GM19025 (cell line): Measurements from ENCODE around the gene IGFL4.
A peak's percentile ranks its signal among the peaks of the same experiment; 100 is the strongest.

Experiments
- ATAC-seq: cut with Tn5 transposase; IDR thresholded peaks from one replicate; pipeline ENCODE4 v1.9.1; 2021; ENCODE audit warnings: mild to moderate bottlenecking, low read depth, moderate library complexity; ENCODE audit not compliant: unreplicated experiment

Gene IGFL4

DNA sequence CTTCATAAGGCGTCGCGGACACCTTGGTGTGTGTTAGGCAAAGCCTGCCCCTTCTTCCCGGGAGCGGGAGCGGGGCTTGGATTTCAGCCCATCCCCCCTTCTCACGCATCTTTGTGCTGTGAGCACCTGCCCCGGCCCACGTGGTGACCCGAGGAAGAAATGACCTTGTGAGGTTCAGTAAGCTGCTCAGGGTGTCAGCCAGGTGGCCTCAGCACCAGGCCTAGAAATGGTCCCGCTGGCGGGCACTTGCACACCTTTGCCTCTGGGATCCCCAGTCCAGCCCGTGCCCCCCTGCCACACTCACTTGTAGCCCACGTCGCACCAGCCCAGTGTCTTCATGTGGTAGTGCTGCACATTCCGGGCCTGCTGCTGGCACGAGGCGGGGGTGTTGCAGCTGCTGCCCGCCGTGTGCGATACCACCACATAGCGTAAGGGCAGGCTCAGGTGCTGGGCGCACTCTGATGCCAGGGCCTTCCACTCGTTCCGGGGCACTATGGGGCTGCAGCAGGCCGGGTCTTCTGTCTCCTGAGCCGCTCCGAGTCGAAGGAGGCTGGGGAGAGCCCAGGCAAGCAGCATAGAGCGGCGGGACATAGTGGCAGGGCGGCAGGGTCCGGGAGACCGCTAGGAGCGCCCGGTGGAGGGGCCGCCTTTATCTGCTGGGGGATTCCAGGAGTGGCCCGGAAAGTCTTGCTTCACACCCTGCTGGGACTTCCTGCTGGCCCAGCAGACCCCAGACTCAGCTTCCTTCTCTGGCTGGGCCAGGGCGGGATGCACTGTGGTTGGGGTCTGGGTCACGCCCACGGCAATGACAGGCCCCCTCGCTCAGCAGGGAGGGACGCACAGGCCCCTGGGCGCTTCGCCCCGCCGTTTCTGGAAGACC is 18.1 kb downstream of the IGFL4 start, which contains the start of gene PGLYRP1:
PGLYRP1 (minus strand) TSS at position 623 of the 880 bp plus-strand sequence; CDS start at position 591, 32 bp downstream.
- ATAC-seq, result no peak

DNA sequence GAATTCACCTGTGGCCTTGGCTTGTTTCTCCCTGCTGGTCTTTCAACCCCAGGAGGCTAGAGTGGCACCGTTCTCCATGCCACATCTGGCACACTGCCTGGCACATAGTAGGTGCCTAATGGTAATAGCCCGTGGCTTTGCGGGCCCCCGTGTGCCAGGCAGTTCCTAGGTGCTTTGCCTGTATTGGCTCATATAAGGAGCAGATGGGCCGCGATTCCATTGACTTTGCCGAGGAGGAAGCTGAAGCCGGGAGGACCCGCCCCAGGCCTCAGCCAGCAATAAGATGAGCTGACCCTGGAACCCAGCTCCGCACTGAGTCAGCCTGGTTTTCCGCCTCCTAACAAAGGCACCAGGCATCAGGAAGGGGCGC is 18.8 kb downstream of the IGFL4 start:
- ATAC-seq, result no peak

DNA sequence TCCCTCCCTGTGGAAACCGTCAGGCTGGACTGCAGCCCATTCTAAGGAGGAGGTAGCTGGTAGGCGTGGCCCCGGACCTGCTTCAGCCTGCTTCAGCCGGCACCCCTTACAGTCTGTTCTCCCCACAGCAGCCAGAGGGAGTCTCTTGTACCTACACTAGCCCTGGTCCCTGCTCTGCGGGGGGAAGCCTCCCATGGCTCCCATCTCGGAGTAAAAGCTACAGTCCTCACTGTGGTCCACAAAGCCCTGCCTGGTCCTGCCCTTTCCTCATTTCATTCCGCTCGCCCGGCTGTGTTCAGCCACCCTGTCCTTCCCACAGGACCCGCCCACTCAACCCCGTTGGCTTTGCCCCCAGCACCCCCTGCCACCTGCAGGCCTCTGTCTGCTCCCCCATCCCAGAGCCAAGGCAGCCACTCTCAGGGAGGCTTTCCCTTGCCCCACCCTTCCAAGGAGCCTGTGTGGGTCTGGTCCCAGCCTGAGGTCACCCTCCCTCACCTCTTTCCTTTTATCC is 19.2 kb downstream of the IGFL4 start:
- no peak for ATAC-seq

DNA sequence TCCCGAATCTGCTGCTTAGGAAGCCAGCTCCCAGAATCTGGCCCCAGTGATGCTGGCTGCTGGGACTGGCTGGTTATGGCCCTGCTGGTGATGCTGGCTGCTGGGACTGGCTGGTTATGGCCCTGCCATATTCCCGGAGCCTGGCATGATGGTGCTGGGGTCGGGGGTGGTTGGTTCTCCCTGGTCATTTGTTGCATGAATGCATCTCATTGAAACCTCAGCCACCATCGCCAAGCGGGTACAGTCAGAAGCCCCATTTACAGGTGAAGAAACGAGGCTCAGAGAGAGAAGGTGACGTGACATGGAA is 20.0 kb downstream of the IGFL4 start:
- no peak for ATAC-seq

DNA sequence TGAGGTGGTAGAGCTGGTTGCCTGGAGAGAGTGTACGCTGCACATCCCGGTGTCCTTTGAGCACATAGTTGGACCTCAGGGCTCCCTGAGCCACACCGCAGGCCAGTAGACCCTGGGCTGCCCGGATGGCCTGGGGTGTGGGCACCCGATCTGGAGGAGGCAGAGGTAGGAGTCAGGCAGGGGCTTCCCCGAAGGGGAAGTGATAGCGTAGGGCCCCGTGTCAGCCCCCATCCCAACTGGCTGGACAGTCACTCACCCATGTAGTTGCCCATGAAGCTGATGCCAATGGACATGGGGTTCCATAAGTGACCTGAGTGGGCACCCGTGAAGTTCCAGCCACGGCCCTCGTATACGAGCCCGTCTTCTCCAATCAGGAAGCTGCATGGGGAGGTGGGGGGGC is 21.5 kb downstream of the IGFL4 start:
- ATAC-seq, result no peak

DNA sequence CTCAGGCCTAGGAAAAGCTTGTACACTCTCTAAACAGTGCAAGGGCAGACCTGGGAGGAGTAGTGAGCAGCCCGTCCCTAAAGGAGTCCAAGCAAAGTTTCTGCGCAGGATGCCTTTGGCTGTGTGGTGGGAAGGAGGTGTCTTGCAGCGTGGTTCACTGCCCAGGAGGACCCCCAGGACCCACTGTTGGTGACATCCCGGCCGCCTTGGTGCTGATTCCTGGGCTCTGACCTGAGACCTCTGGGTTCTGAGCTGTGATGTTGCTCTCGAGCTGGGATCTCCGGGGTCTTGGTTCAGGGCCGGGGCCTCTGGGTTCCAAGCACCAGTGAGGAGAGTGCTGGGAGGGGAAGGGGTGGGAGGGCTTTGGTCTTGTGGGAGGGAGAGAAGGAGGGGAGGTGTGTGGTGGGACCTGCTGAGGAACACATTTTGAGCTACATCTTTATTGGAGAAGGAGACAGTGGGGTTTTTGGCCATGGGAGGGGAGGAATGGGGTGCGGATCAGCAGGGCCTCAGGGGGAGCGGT is 22.0 kb downstream of the IGFL4 start:
- no peak for ATAC-seq

DNA sequence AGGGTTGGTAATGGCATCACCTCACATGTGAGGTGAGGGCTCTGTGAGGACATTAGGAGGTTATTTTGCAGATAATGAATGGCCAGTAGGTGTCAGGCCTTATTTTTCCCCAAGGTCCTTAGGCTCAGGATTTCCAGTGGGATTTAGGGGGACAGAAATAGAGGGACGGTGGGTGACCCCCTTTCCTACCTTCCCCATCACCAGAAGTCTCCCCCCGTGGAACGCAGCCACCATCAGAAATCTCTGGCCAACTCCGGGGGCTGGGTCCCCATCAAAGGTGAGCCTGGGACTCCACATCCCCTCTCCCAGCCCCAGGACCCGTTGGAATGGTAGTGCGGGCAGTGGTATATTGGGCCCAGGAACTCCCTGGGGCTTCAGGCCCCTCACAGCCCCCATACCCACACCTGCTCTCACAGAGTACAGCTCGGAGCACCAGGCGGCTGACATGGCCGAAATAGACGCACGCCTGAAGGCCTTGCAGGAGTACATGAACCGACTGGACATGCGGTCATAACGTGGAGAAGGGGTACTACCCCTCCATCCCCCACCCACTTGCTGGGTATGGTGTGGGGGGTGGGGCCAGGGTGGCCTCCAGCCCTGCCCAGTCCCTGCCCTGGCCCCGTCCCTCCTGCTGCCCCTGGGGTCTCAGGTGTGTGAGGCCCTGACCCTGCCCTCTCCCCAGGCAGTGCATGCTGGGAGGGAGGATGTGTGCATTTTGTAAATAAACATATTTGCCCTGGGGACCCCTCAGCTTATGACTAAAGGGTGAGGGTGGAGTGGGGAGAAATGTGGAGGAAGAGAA is 22.7 kb downstream of the IGFL4 start:
- no peak for ATAC-seq

DNA sequence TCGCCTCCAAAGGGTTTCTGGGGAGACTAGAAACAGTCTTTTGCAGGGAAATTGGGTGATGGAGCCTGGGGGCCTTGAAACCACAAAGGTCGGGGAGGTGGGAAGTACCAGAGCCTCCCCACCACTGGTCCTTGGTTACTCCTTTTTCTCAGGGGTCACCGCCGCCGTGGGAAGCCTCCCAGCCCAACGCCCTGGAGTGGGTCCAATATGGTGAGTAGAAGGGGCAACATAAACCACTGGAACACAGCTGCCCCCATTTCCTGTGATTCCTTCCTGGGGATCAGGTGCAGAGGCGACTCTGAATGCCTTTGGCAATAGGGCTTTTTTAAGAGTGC is 23.7 kb downstream of the IGFL4 start:
- no peak for ATAC-seq

DNA sequence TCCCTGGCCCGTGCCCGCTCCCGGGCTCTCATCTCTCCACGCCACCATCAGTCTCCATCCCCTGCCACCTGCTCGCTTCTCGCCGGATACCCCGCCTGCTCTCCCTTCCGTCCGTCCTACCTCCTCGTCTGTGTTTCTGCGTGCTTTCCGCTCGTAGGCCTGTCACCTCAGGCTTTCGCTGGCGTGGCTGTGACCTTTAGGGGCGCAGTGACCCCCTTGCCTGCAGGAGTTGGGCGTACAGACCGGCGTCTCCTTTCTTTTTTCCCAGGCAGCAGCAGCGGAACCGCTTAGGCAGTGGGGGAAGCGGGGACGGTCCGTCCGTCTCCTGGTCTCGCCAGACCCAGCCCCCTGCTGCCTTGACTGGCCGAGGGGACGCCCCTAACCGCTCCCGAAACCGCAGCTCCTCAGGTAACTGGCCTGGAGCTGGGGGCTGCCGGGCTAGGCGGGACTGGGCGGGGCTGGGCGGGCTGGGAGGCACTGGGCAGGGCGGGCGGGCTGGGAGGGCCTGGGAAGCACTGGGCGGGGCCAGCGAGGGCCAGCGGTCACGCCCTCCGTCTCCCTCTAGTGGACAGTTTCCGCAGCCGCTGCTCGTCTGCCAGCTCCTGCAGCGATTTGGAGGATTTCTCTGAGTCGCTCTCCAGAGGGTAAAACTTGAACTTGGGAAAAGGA is 24.2 kb downstream of the IGFL4 start:
- ATAC-seq, result peak; percentile 56

DNA sequence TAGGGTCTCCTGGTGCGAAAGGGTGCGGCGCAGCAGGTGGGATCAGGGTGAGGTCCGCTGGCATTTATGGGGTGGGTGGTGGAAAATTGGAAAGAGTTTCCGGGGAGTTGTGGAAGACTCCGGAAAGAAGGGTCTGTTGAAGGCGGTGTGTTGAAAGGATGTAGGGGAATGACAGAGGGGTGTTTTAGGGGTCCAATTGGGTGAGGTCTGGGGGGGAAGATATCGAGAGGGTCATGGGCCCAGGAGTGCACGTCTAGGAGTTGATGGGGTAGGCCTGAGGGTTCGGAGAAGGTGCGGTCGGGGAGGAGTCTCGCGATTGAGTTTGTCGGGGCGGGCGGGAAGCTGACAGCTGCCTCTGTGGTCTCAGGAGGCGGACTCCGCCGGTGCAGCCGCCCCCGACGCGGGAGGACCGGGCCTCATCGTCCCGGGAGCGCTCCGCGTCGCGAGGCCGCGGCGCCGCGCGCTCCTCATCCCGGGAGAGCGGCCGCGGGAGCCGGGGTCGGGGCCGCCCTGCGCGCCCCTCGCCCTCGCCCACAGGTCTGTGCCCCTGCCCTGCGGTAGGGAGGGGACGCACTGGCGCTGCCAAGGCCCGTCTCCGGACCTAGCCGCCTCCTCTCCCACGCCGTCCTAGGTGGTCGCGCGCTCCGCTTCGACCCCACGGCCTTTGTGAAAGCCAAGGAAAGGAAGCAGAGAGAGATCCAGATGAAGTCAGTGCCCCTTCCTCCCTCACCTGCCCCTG is 24.9 kb downstream of the IGFL4 start:
- ATAC-seq, result no peak

DNA sequence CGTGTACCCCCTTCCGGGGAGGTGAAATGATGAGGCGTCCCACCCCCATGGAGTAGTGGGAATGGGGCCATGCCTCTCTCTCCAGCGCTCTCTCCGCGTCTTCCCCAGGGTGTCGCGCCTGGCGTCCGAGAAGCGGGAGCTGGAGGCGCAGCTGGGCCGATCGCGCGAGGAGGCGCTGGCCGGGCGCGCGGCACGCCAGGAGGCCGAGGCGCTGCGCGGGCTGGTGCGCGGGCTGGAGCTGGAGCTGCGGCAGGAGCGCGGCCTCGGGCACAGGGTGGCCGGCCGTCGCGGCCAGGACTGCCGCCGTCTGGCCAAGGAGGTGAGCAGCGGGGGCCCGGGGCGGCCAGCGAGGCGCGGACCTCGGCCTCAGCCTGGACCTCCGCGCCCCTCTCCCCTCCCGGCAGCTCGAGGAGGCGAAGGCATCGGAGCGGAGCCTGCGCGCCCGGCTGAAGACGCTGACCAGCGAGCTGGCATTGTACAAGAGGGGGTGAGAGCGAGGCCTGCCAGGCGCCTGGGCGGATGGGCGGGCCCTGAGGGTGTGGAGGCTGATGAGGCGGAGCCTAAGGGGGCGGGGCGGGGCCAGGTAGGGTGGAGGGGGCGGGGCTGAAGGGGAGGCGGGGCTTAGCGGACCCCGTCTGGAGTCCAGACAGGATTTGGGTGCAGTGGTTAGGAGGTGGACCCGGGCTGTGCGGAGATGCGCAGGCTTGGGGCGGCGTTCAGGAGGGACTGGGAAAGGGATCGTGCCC is 25.7 kb downstream of the IGFL4 start:
- no peak for ATAC-seq

DNA sequence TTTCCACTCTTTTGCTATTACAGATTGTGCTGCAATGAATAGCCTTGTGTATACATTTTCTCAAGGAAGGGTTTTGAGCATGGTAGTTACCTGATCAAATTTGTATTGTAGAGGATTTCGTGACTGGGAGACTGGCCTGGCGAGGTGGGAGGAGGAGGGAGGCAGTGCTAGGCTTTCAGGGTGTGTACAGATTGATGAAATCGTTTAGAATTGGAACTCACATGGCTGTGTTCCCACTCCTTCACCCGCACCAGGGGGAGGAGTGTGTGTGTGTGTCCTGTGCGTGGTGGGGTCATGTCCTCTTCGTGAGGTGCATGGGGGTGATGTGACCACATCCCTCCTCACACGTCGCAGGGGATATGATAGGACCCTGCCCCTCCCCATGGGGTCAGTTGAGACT is 26.3 kb downstream of the IGFL4 start:
- ATAC-seq, result no peak

DNA sequence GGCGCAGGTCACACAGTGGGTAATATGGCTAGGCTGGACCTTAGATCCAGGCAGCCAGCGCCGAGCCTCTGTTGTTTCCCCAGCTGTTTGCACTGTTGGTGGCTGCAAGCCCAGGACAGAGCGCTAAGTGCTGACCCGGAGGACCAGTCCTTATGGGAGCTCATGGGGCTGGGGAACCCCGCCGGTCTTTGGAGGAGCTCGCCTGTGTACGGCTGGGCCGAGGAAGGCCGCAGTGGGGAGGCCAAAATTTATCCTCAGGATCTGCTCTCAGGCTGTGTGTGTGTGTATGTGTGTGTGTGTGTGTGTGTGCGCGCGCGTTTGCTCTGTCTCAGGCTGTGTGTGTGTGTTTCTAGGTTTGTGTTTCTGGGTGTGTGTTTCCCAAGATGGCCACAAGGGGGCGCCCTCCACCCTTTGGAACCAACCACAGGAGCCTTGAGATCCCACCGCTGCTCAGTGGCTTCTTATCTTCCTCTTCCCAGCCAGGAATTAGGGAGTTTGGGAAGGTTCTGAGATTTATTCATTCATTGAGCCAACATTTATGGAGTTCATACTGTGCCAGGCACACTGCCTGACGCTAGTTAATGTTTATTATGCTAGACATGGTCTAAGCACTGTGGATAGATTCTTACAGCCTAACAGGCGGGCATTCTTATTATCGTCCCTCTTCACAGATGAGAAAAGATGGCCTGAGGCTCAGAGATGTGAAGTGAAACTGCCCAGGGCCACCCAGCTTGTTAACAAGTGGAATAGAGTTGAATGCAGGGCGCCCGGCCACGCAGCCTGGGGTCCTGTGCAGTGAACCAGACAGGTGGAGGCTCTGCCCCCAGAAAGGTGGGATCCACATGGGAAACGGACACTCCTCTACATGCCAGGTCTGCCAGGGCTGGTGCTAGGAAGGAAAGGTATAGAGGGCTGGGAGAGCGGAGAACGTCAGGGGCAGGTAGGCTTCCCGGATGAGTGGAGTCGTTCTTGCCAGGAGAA is 31.0 kb downstream of the IGFL4 start:
- no peak for ATAC-seq

DNA sequence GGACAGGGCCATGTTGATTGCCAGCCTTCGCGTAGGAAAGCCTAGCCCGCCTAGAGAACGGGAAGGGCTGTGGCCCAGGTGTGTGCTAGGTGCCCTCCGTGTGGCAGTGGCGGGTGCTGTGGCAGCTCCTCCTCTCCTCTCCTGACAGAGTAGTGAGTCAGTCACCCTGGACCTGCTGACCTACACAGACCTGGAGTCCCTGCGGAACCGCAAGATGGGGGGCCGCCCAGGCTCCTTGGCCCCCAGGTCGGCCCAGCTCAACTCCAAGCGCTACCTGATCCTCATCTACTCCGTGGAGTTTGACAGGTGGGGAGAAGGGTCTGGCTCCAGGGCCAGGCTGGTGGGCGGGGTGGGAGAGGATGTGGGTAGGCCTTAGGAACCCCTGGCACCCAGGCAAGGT is 34.4 kb downstream of the IGFL4 start:
- no peak for ATAC-seq

DNA sequence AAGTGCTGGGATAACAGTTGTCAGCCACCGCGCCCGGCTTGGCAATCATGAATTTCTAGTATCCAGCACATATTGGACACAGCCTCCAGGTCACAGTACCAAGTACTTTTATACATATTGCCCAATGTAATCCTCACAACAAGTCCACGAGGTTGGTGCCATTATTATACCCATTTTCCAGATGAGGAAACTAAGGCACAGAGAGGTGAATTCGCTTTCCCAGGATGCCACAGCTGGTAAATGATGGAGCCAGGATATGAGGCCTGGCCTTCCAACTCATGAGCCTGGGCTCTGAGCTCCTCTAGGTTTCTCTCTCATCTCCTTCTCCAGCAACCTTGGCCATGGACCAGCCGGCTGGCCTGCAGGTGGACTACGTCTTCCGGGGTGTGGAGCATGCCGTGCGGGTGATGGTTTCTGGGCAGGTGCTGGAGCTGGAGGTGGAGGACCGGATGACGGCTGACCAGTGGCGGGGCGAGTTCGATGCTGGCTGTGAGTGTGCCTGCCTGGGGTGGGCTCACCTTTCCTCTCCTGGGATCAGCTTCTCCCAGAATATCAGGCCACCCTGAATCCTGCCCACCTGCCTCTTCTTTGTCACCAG is 38.0 kb downstream of the IGFL4 start:
- ATAC-seq, result no peak

DNA sequence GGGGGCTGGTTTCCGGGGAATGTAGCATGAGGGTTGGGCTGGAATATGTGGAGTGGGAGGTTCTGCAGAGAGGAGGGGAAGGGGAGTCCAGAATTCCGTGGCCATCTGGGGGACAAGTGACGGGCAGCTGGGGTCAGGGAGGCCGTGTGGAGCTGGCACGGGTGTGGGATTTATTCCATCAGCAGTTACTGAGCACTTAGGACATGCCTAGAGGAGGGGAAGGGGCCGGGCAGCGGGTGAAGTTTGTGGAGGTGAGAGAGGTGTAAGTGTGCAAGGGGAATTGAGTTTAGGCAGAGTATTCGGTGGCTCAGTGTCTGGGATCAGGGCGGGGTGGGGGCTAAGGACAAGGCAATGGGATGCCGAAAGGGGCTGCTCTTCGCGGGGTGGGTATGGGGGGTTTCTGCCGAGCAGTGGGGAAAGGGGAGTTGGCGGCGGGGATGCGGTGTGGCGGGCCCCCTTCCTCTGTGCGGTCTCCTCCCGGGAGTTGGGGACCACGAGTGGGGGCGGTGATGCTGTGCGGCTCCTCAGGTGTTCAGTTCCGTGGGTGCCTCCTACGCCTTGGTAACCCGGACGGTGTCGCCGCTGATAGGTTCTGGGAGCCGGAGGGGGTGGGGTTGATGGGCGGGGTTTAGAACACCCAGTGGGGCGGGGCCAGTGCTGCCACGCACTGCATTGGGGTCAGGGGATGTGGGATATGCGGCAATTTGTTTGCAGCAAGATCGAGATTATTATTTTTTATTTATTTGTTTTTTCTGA is 40.1 kb downstream of the IGFL4 start:
- ATAC-seq, result no peak

DNA sequence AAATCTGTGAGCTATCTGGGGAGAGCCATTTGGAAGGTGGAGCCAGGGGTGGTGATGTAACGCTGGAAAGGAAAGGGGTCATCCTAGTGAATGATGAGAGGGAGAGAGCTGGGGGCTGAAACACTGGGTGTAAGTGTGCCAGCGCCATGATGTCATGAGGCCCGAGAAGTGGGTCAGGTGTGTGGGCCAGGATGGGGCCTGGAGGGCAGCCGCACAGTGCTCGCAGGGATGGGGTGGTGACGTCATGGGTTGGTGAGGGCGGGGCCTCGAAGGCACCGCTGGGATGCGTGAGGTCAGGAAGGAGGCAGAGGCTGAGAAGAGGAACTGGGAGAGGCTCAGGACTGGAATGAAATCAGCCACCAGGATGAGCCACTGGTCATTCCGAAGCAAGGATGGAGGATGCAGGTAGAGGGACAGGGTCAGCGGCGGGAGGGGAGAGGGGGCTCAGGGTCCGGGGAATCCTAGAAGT is 41.1 kb downstream of the IGFL4 start:
- no peak for ATAC-seq
